ENCODE measurements around the gene SERTM1.

The SERTM1 gene

GRCh38 chr13:36706755-36707154, 32.9 kb downstream of the SERTM1 start:
- no peak for DNase-seq (ENCODE audit: low spot score)
- in situ Hi-C loops (cut with MboI; ENCODE audit: low sequenced_read_pairs, unreplicated experiment): no loop called here
- no peak for TF ChIP-seq CTCF (IDR thresholded peaks at IDR 0.05; ENCODE audit: borderline replicate concordance, control extremely low read depth, extremely low read depth, insufficient read depth, missing control alignments)

- TF ChIP-seq CTCF (IDR thresholded peaks at IDR 0.05; ENCODE audit: borderline replicate concordance, control extremely low read depth, extremely low read depth, insufficient read depth, missing control alignments): no peak
- no peak for DNase-seq (ENCODE audit: low spot score)
Observed at GRCh38 chr13:36709136-36709890, 35.5 kb downstream of the SERTM1 start.

GRCh38 chr13:36710396-36710795, 36.6 kb downstream of the SERTM1 start:
- TF ChIP-seq CTCF (IDR thresholded peaks at IDR 0.05; ENCODE audit: borderline replicate concordance, control extremely low read depth, extremely low read depth, insufficient read depth, missing control alignments): no peak
- in situ Hi-C loops (cut with MboI; ENCODE audit: low sequenced_read_pairs, unreplicated experiment): no loop called here
- no peak for DNase-seq (ENCODE audit: low spot score)

More at GRCh38 chr13:36709136-36709890, 35.5 kb downstream of the SERTM1 start:
- in situ Hi-C loops (cut with MboI; ENCODE audit: low sequenced_read_pairs, unreplicated experiment): no loop called here

- in situ Hi-C loops (cut with MboI; ENCODE audit: low sequenced_read_pairs, unreplicated experiment): no loop called here
- no peak for DNase-seq (ENCODE audit: low spot score)
- TF ChIP-seq CTCF (IDR thresholded peaks at IDR 0.05; ENCODE audit: borderline replicate concordance, control extremely low read depth, extremely low read depth, insufficient read depth, missing control alignments): no peak
Observed at GRCh38 chr13:36712290-36712689, 38.5 kb downstream of the SERTM1 start.

GRCh38 chr13:36712770-36713169, 39.0 kb downstream of the SERTM1 start:
- TF ChIP-seq CTCF (IDR thresholded peaks at IDR 0.05; ENCODE audit: borderline replicate concordance, control extremely low read depth, extremely low read depth, insufficient read depth, missing control alignments): no peak
- in situ Hi-C loops (cut with MboI; ENCODE audit: low sequenced_read_pairs, unreplicated experiment): no loop called here
- DNase-seq (ENCODE audit: low spot score): no peak

- no peak for TF ChIP-seq CTCF (IDR thresholded peaks at IDR 0.05; ENCODE audit: borderline replicate concordance, control extremely low read depth, extremely low read depth, insufficient read depth, missing control alignments)
- DNase-seq (ENCODE audit: low spot score): no peak
- in situ Hi-C loops (cut with MboI; ENCODE audit: low sequenced_read_pairs, unreplicated experiment): no loop called here
Observed at GRCh38 chr13:36713887-36714286, 40.1 kb downstream of the SERTM1 start.

All from GM13976 (cell line).